ENCODE measurements around the gene RBBP5. TPM values are rescaled to one million over a fixed set of nuclear protein-coding genes. Genes with fewer than 3 reads are reported as not detected.

Gene RBBP5
- total RNA-seq, 1 experiment from 2014 or later = 17.9 TPM

GRCh38 chr1:205054013-205054412 lies 67.8 kb downstream of the RBBP5 start:
- intact Hi-C loops (cut with micrococcal nuclease; ENCODE audit: unreplicated experiment) = no loop called here
- Histone ChIP-seq H3K4me2 (no peak overlapping the region), H3K4me1 (replicated peaks; ENCODE audit: insufficient read depth) (no peaks in the 10 kb centered on the region), H3K36me3 (ENCODE audit: low read depth) (no peaks in the 10 kb centered on the region), H3K4me3 (no peak overlapping the region), H3K27ac (no peak overlapping the region), H3K9me2 (ENCODE audit: insufficient read depth) (no peaks in the 10 kb centered on the region), H3K27me3 (ENCODE audit: insufficient read depth, low read depth) (peaks cover 97% of the 10 kb centered on the region), H4K20me1 (ENCODE audit: insufficient read depth) (no peaks in the 10 kb centered on the region), H3K79me2 (ENCODE audit: low read depth) (no peaks in the 10 kb centered on the region), H3F3A (ENCODE audit: insufficient read depth, low read depth) (no peaks in the 10 kb centered on the region), H2AFZ (no peak overlapping the region), H3K9me3 (ENCODE audit: insufficient read depth, low read depth) (no peaks in the 10 kb centered on the region)
- no peak for DNase-seq
- ChIA-PET POLR2A (ENCODE audit: unreplicated experiment) (no interaction called here), CTCF (no interaction called here)
- no TSS peak for BruUV-seq (replicated peaks)
- TF ChIP-seq EZH2 (IDR thresholded peaks at IDR 0.05; ENCODE audit: low read depth) (no peak), CTCF (conservative IDR thresholded peaks at IDR 0.05) (no peak)

GRCh38 chr1:205053296-205053695 lies 68.5 kb downstream of the RBBP5 start:
- Histone ChIP-seq H3K4me2 (no peak overlapping the region), H3K9me3 (ENCODE audit: insufficient read depth, low read depth) (no peaks in the 10 kb centered on the region), H4K20me1 (ENCODE audit: insufficient read depth) (no peaks in the 10 kb centered on the region), H3K4me1 (replicated peaks; ENCODE audit: insufficient read depth) (no peaks in the 10 kb centered on the region), H3F3A (ENCODE audit: insufficient read depth, low read depth) (no peaks in the 10 kb centered on the region), H2AFZ (no peak overlapping the region), H3K79me2 (ENCODE audit: low read depth) (no peaks in the 10 kb centered on the region), H3K36me3 (ENCODE audit: low read depth) (no peaks in the 10 kb centered on the region), H3K4me3 (no peak overlapping the region), H3K9me2 (ENCODE audit: insufficient read depth) (no peaks in the 10 kb centered on the region), H3K27me3 (ENCODE audit: insufficient read depth, low read depth) (peaks cover 97% of the 10 kb centered on the region), H3K27ac (no peak overlapping the region)
- intact Hi-C loops (cut with micrococcal nuclease; ENCODE audit: unreplicated experiment) = no loop called here
- ChIA-PET POLR2A (ENCODE audit: unreplicated experiment) (no interaction called here), CTCF (interaction anchor here (1.0 kb wide), 1 partner anchor 8 kb away, joined by 3 read pairs; no protein-coding TSS in a partner anchor)
- no TSS peak for BruUV-seq (replicated peaks)
- no peak for DNase-seq
- TF ChIP-seq CTCF (conservative IDR thresholded peaks at IDR 0.05) (no peak), EZH2 (IDR thresholded peaks at IDR 0.05; ENCODE audit: low read depth) (no peak)

GRCh38 chr1:205052690-205053089 lies 69.1 kb downstream of the RBBP5 start:
- no peaks in the 10 kb centered on the region for H3K4me1 ChIP-seq (replicated peaks; ENCODE audit: insufficient read depth)
- BruUV-seq (replicated peaks) = no TSS peak
- H3K4me3 ChIP-seq = no peak overlapping the region
- no peak for DNase-seq
- TF ChIP-seq EZH2 (IDR thresholded peaks at IDR 0.05; ENCODE audit: low read depth) (no peak), CTCF (conservative IDR thresholded peaks at IDR 0.05) (no peak)
- H4K20me1 ChIP-seq (ENCODE audit: insufficient read depth) = no peaks in the 10 kb centered on the region
- ChIA-PET CTCF (interaction anchor here (1.0 kb wide), 1 partner anchor 9 kb away, joined by 3 read pairs; no protein-coding TSS in a partner anchor), POLR2A (ENCODE audit: unreplicated experiment) (no interaction called here)
- H3K27me3 ChIP-seq (ENCODE audit: insufficient read depth, low read depth) = peaks cover 97% of the 10 kb centered on the region
- H3K27ac ChIP-seq = no peak overlapping the region
- no peaks in the 10 kb centered on the region for H3K36me3 ChIP-seq (ENCODE audit: low read depth)
- H3K9me2 ChIP-seq (ENCODE audit: insufficient read depth) = no peaks in the 10 kb centered on the region
- intact Hi-C loops (cut with micrococcal nuclease; ENCODE audit: unreplicated experiment) = no loop called here
- H3F3A ChIP-seq (ENCODE audit: insufficient read depth, low read depth) = no peaks in the 10 kb centered on the region
- no peak overlapping the region for H2AFZ ChIP-seq
- no peak overlapping the region for H3K4me2 ChIP-seq
- no peaks in the 10 kb centered on the region for H3K9me3 ChIP-seq (ENCODE audit: insufficient read depth, low read depth)
- no peaks in the 10 kb centered on the region for H3K79me2 ChIP-seq (ENCODE audit: low read depth)
